Measurements from ENCODE around the gene ADIRF. TPM values are rescaled to one million over a fixed set of nuclear protein-coding genes. Genes with fewer than 3 reads are reported as not detected.
"Not testable (repeated sequence)": the region's sequence is repeated elsewhere in the genome, so short reads cannot be mapped to it uniquely, and the experiment has no call there.

The ADIRF gene
- total RNA-seq, 1 donor from 2014 or later: not detected

DNA sequence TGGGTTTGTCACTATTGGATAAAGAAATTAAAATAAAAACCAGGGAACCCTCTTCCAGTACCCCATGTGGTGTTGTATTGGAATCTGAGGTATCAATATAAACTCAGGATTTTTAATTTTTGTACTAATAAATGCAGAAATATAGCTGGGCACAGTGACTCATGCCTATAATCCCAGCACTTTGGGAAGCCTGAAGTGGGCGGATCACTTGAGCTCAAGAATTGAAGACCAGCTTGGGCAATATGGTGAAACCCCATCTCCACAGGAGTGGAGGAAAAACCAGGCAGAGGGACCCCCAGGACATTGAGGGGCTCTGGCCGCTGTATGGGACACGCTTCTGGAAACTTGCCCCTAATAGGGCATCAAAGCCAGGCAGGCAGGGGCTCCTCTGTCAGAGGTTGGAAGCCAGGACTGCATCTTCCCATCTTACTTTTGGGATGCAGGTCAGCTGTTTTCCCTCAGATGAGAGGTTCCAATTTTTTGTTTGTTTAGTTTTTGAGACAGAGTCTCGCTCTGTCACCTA lies 11.1 kb downstream of the ADIRF start:
- Histone ChIP-seq H3K9me3 (ENCODE audit: low read depth) (no peaks in the 10 kb centered on the region), H3K27me3 (no peaks in the 10 kb centered on the region), H3K36me3 (no peaks in the 10 kb centered on the region), H3K4me1 (no peaks in the 10 kb centered on the region), H4K20me1 (ENCODE audit: low read depth) (no peaks in the 10 kb centered on the region), H3K27ac (no peak overlapping the region), H3K79me2 (ENCODE audit: low read depth) (no peaks in the 10 kb centered on the region), H3K4me2 (no peak overlapping the region), H3F3A (ENCODE audit: low read depth) (no peaks in the 10 kb centered on the region), H3K9ac (no peak overlapping the region), H3K4me3 (no peak overlapping the region), H2AFZ (replicated peaks) (no peak overlapping the region)
- TF ChIP-seq, protein P1, sequence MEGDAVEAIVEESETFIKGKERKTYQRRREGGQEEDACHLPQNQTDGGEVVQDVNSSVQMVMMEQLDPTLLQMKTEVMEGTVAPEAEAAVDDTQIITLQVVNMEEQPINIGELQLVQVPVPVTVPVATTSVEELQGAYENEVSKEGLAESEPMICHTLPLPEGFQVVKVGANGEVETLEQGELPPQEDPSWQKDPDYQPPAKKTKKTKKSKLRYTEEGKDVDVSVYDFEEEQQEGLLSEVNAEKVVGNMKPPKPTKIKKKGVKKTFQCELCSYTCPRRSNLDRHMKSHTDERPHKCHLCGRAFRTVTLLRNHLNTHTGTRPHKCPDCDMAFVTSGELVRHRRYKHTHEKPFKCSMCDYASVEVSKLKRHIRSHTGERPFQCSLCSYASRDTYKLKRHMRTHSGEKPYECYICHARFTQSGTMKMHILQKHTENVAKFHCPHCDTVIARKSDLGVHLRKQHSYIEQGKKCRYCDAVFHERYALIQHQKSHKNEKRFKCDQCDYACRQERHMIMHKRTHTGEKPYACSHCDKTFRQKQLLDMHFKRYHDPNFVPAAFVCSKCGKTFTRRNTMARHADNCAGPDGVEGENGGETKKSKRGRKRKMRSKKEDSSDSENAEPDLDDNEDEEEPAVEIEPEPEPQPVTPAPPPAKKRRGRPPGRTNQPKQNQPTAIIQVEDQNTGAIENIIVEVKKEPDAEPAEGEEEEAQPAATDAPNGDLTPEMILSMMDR (IDR thresholded peaks at IDR 0.05): no peak
- TF ChIP-seq EZH2phosphoT487 (IDR thresholded peaks at IDR 0.05): no peak
- no peak for TF ChIP-seq EZH2 (IDR thresholded peaks at IDR 0.05)
- DNase-seq (ENCODE audit: low spot score): no peak
- peaks cover 14% of the 10 kb centered on the region for H3K4me1 Mint-ChIP-seq
- H3K36me3 Mint-ChIP-seq: no peaks in the 10 kb centered on the region
- no peak overlapping the region for H3K27ac Mint-ChIP-seq
- H3K9me3 Mint-ChIP-seq: no peaks in the 10 kb centered on the region
- peaks cover 4% of the 10 kb centered on the region for H3K27me3 Mint-ChIP-seq (ENCODE audit: insufficient read depth, low read depth)
- no peak overlapping the region for H3K4me3 Mint-ChIP-seq

DNA sequence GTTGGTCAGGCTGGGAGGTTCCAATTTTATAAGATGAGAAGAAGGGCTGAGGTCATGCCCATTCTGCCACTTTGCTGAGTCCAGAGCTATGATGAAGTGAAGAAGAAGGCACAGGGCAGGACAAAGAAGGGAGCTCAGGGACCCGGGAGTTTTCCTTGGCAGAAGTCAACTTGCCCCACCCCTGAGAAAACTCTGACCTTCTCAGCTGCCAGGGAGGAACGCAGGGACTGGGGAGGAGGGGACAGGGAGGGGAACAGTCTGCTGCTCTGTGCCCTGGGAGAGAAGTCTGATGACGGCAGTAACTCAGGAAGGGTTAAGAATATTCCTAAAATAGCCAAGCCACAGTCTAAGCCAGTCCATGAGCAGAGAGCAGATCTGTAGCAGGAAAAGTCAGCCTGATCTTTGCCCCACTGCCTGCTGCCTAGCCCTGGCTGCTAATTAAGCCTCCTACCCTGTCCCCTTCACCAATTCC lies 11.7 kb downstream of the ADIRF start:
- no peaks in the 10 kb centered on the region for H3F3A ChIP-seq (ENCODE audit: low read depth)
- peaks cover 4% of the 10 kb centered on the region for H3K27me3 Mint-ChIP-seq (ENCODE audit: insufficient read depth, low read depth)
- H3K27me3 ChIP-seq: no peaks in the 10 kb centered on the region
- no peak overlapping the region for H3K4me3 ChIP-seq
- H3K4me1 Mint-ChIP-seq: peaks cover 14% of the 10 kb centered on the region
- H3K4me1 ChIP-seq: no peaks in the 10 kb centered on the region
- DNase-seq (ENCODE audit: low spot score): no peak
- H3K27ac Mint-ChIP-seq: no peak overlapping the region
- no peaks in the 10 kb centered on the region for H4K20me1 ChIP-seq (ENCODE audit: low read depth)
- no peak overlapping the region for H3K4me3 Mint-ChIP-seq
- TF ChIP-seq EZH2 (IDR thresholded peaks at IDR 0.05) (no peak), EZH2phosphoT487 (IDR thresholded peaks at IDR 0.05) (no peak)
- TF ChIP-seq, protein P1 (IDR thresholded peaks at IDR 0.05): no peak
- H3K9ac ChIP-seq: no peak overlapping the region
- no peak overlapping the region for H3K4me2 ChIP-seq
- no peak overlapping the region for H2AFZ ChIP-seq (replicated peaks)
- no peaks in the 10 kb centered on the region for H3K9me3 Mint-ChIP-seq
- H3K36me3 Mint-ChIP-seq: no peaks in the 10 kb centered on the region
- no peaks in the 10 kb centered on the region for H3K36me3 ChIP-seq
- no peaks in the 10 kb centered on the region for H3K79me2 ChIP-seq (ENCODE audit: low read depth)
- H3K27ac ChIP-seq: no peak overlapping the region
- no peaks in the 10 kb centered on the region for H3K9me3 ChIP-seq (ENCODE audit: low read depth)

DNA sequence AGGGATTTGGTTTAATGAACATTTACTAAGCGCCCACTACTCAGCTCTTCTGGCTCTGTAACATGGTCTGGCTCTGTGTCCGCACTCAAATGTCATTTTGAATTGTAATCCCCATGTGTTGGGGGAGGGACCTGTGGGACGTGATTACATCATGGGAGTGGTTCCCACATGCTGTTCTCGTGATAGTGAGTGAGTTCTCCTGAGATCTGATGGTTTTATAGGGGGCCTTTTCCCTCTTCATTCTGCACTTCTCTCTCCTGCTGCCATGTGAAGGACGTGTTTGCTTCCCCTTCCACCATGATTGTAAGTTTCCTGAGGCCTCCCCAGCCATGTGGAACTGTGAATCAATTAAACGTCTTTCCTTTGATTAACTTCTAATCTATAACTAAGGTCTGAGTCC lies 12.7 kb downstream of the ADIRF start:
- not testable (repeated sequence) for H3K27me3 Mint-ChIP-seq (ENCODE audit: insufficient read depth, low read depth)

DNA sequence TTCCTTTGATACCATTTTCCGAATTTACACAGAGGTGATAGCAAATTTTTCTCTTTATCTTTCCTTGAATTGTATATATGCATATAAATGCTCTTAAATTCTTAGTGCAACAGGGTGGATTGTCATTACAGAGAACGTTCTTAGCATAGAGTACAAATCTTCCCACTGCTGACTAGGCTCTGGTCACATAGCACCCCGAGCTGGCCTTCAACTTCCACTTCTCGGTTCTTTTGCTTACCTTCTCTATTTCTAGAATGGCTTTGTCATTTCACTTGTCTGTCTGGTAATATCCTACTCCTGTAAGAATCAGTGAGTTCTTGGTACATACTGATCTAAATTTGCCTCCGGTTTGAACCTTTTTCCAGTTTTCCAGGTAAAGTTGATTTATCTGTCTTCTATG lies 13.4 kb downstream of the ADIRF start:
- Histone ChIP-seq H3K36me3 (no peaks in the 10 kb centered on the region), H2AFZ (replicated peaks) (no peak overlapping the region), H3K9me3 (ENCODE audit: low read depth) (no peaks in the 10 kb centered on the region), H3K9ac (no peak overlapping the region), H3K27ac (no peak overlapping the region), H3K79me2 (ENCODE audit: low read depth) (no peaks in the 10 kb centered on the region), H3K4me2 (no peak overlapping the region), H3K4me3 (no peak overlapping the region), H4K20me1 (ENCODE audit: low read depth) (no peaks in the 10 kb centered on the region), H3K4me1 (no peaks in the 10 kb centered on the region), H3F3A (ENCODE audit: low read depth) (no peaks in the 10 kb centered on the region), H3K27me3 (no peaks in the 10 kb centered on the region)
- Mint-ChIP-seq H3K27ac (no peak overlapping the region), H3K9me3 (no peaks in the 10 kb centered on the region), H3K4me1 (peaks cover 14% of the 10 kb centered on the region), H3K27me3 (ENCODE audit: insufficient read depth, low read depth) (peaks cover 4% of the 10 kb centered on the region), H3K36me3 (no peaks in the 10 kb centered on the region), H3K4me3 (no peak overlapping the region)
- TF ChIP-seq EZH2phosphoT487 (IDR thresholded peaks at IDR 0.05): no peak
- no peak for TF ChIP-seq EZH2 (IDR thresholded peaks at IDR 0.05)
- TF ChIP-seq, protein P1 (IDR thresholded peaks at IDR 0.05): no peak
- DNase-seq (ENCODE audit: low spot score): no peak

More for the DNA sequence above, 12.7 kb downstream of the ADIRF start:
- not testable (repeated sequence) for H3K9ac ChIP-seq; H3K9me3 ChIP-seq (ENCODE audit: low read depth); H3K79me2 ChIP-seq (ENCODE audit: low read depth); H3K27ac ChIP-seq; DNase-seq (ENCODE audit: low spot score); H3K36me3 Mint-ChIP-seq; H3F3A ChIP-seq (ENCODE audit: low read depth); H2AFZ ChIP-seq (replicated peaks); H3K4me3 ChIP-seq; H3K9me3 Mint-ChIP-seq; H3K4me1 ChIP-seq; H3K36me3 ChIP-seq; H3K4me3 Mint-ChIP-seq; H3K4me2 ChIP-seq; H4K20me1 ChIP-seq (ENCODE audit: low read depth); H3K27ac Mint-ChIP-seq; H3K27me3 ChIP-seq
- peaks cover 14% of the 10 kb centered on the region for H3K4me1 Mint-ChIP-seq

DNA sequence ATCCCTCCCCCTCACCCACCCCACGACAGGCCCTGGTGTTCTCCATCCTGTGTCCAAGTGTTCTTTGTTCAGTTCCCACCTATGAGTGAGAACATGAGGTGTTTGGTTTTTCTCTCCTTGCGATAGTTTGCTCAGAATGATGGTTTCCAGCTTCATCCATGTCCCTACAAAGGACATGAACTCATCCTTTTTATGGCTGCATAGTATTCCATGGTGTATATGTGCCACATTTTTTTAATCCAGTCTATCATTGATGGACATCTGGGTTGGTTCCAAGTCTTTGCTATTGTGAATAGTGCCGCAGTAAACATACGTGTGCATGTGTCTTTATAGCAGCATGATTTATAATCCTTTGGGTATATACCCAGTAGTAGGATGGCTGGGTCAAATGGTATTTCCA lies 16.2 kb downstream of the ADIRF start:
- H3K36me3 ChIP-seq; H3K4me3 Mint-ChIP-seq; H3K27me3 ChIP-seq; H2AFZ ChIP-seq (replicated peaks); H3K27me3 Mint-ChIP-seq (ENCODE audit: insufficient read depth, low read depth); H3K4me1 Mint-ChIP-seq; H3K27ac Mint-ChIP-seq; DNase-seq (ENCODE audit: low spot score); H3K4me1 ChIP-seq; H3K4me3 ChIP-seq; H3K9ac ChIP-seq; H3K79me2 ChIP-seq (ENCODE audit: low read depth); H3K4me2 ChIP-seq; H3K36me3 Mint-ChIP-seq; H3K27ac ChIP-seq; H4K20me1 ChIP-seq (ENCODE audit: low read depth); H3K9me3 ChIP-seq (ENCODE audit: low read depth); H3F3A ChIP-seq (ENCODE audit: low read depth); H3K9me3 Mint-ChIP-seq: not testable (repeated sequence)
